ENCODE data around the gene GPAT2. TPM values are rescaled to one million over a fixed set of nuclear protein-coding genes. Genes with fewer than 3 reads are reported as not detected.
"Not testable (repeated sequence)": the region's sequence is repeated elsewhere in the genome, so short reads cannot be mapped to it uniquely, and the experiment has no call there.

Gene GPAT2
- total RNA-seq, 1 donor from 2014 or later = 6.4 TPM

DNA sequence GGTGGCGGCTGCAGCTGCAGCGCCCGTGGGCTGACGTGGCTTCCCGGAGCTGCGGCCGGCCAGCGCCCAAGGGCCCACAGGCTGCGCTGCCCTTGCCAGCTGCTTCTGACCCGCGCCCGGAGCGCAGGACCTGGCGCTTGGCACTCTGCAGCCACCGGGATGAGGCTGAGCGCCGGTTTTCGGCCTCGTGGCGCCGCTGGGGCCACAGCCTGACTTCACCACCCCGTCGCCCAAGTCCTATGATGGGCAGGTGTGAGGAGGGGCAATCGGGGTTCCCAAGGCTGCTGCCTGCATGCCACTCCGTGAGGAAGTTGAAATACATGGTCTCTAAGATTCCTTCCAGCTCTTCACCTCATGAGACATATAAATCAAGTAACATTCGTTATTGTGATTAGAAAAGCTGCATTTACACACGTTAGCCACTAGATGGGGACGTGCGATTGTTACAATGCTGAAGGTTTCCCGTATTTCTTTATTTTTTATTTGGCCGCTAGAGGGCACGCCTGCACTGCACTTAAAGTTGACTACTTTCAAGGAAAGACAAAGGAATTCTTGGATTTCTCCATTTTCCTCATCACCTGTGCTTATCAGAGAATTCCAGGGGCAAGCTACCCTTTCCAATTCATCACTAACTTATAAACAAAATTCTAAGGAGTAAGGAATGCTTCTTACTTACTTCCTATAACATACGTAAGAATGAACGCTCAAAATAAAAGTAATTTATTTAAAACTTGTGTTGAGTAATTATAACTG lies 42.0 kb downstream of the GPAT2 start:
- DNase-seq; intact Hi-C loops (cut with DNase I): not testable (repeated sequence)
- ATAC-seq (ENCODE audit: poor library complexity) = peak; percentile 92

- peak; percentile 86 for ATAC-seq (ENCODE audit: poor library complexity)
- intact Hi-C loops (cut with DNase I); DNase-seq: not testable (repeated sequence)
These were observed 42.6 kb downstream of the GPAT2 start for GRCh38 chr2:95992102-95992501.

DNA sequence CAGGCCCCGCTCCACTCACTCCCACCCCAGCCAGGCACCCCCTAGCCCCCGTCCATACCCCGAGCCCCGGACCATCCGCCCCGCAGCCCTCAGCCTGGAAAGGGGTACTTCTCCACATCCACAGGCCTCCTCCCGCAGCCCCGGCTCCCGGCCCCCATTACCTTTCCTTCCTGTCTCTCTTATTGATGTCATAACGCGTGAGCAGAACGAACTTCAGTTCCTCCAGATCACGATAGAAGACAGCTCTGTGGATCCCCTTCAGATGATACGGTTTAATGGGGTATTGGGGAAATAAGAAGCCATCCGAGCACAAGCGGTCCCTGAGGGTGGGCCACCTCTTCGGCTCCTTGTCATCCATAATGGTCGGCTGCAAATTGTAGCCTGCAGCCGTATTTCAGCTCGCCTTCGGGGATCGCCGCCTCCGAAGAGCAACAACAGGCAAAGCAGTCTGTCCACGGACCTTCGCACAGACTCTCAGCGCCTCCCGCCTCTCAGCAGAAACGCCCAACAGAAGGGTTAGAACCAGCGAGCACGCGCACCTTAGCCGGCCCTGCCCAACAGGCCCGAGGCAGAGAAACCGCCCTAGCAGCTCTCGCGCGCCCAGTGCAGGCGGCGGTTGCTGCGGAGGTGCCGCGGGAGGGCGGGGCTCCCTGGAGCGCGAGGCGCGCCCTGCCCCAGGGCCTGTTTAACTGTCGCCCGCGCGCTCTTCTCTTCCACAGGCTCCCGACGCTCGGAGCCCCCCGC lies 43.2 kb downstream of the GPAT2 start, which contains the start of gene ANKRD36C:
ANKRD36C (minus strand) TSS at position 474 of the 744 bp plus-strand sequence; CDS start at position 358, 116 bp downstream.
- peak; percentile 97 for ATAC-seq (ENCODE audit: poor library complexity)
- intact Hi-C loops (cut with DNase I); DNase-seq: not testable (repeated sequence)

DNA sequence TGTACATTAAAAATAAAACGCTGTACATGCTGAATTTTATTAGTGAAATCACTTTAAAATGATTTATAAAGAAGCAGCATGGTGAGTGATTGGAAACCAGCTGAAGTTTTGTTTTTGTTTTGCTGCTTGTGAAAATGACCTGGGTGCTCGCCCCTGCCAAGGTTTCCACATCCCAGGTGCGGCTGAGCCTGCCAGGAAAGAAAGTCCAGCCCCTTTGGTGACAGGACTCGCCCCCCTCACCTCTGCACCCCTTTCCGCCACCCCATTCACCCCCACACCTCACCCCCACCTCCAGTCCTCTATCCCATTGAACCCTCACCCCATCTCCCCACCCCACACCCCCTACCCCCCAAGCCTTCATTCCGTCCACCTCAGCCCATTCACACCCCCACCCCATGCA lies 43.8 kb downstream of the GPAT2 start:
- ATAC-seq (ENCODE audit: poor library complexity); DNase-seq; intact Hi-C loops (cut with DNase I): not testable (repeated sequence)

Other genes with a start within 250 kb of the GPAT2 start
- 4.9 TPM for gene ANKRD36C, start 43.1 kb downstream of the GPAT2 start, total RNA-seq
- 6.4 TPM for gene ADRA2B, start 81.7 kb upstream of the GPAT2 start, total RNA-seq
- not detected for gene ASTL, start 103.6 kb upstream of the GPAT2 start, total RNA-seq
- 1.5 TPM for gene DUSP2, start 110.5 kb upstream of the GPAT2 start, total RNA-seq
- 179 TPM for gene STARD7, start 173.9 kb upstream of the GPAT2 start, total RNA-seq
- 67.3 TPM for gene TMEM127, start 231.1 kb upstream of the GPAT2 start, total RNA-seq
- gene CIAO1, start 231.3 kb upstream of the GPAT2 start, total RNA-seq = 62.3 TPM